ENCODE results near the gene ARHGAP15.

The ARHGAP15 gene

DNA sequence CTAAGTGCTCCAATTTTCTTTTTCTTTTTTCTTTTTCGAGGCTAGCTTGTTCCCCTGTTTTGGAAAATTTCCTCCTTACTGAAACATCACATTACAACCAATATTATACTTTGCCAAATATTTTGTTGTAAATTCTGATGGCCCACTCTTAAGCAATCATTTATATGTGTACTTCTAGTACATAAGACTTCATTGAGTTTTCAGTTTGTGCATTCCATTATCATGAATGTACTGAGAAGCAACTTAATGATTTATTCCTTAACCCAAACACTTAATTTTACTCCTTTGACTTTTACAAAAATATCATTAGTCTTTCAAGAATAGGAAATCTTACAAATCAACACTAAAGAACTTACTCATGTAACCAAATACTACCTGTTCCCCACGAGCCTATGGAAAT is 242.4 kb downstream of the ARHGAP15 start:
- Histone ChIP-seq H3K9me3 (no peaks in the 10 kb centered on the region), H4K20me1 (no peaks in the 10 kb centered on the region), H3K4me2 (no peak overlapping the region), H3K27ac (no peak overlapping the region), H3K27me3 (no peaks in the 10 kb centered on the region), H3K4me1 (no peaks in the 10 kb centered on the region), H3K9ac (no peak overlapping the region), H3K4me3 (no peak overlapping the region), H3K36me3 (no peaks in the 10 kb centered on the region)
- no peak for TF ChIP-seq Cebpa-rat (IDR thresholded peaks at IDR 0.05)

GRCh38 chr2:143375384-143375880 is 246.2 kb downstream of the ARHGAP15 start:
- H4K20me1 ChIP-seq, result no peaks in the 10 kb centered on the region
- H3K27me3 ChIP-seq, result no peaks in the 10 kb centered on the region
- no peak overlapping the region for H3K4me2 ChIP-seq
- no peaks in the 10 kb centered on the region for H3K4me1 ChIP-seq
- H3K36me3 ChIP-seq, result no peaks in the 10 kb centered on the region
- H3K4me3 ChIP-seq, result no peak overlapping the region
- no peak for TF ChIP-seq Cebpa-rat (IDR thresholded peaks at IDR 0.05)
- no peaks in the 10 kb centered on the region for H3K9me3 ChIP-seq
- no peak overlapping the region for H3K27ac ChIP-seq
- H3K9ac ChIP-seq, result no peak overlapping the region

DNA sequence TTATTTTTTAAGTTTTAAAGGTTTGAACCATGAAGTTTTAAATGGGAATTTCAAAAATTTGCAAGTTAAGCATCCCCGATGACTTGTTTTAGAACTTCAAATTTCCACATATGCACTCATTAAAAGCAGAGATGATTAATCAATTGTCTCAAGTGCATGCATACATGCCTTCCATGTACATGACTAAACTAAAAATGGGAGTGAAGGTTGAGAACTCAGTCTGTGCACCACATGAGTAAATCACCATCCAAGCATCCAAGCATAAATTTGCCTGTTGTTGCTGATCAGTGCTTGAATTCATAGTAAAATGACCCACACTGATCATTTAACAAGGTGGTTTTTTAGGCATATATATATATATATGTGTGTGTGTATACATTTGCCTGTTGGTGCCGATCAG is 249.8 kb downstream of the ARHGAP15 start:
- Histone ChIP-seq H3K27me3 (no peaks in the 10 kb centered on the region), H3K4me2 (no peak overlapping the region), H3K27ac (no peak overlapping the region), H3K9me3 (no peaks in the 10 kb centered on the region), H4K20me1 (no peaks in the 10 kb centered on the region), H3K9ac (no peak overlapping the region), H3K4me1 (no peaks in the 10 kb centered on the region; the same call in 1 of the 2 replicates), H3K4me3 (no peak overlapping the region), H3K36me3 (no peaks in the 10 kb centered on the region)
- TF ChIP-seq Cebpa-rat (IDR thresholded peaks at IDR 0.05), result no peak

DNA sequence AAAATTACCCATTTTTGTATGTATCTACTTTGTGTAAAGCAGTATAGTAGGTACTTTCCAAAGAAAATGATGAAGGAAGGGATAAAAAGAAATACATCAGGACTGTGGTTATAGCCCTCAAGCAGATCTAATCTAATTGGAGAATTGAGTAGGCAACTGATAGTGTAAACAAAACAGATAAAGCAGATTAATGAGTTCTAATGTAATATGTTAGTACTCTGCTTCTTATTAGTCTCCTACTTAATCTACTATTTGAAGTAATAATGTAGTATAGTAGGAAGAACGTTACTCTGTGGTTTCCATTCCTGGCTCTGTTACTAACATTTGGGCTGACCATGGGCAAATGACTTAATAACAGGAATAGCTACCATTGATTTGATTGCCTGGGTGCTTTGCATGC is 250.7 kb downstream of the ARHGAP15 start:
- Histone ChIP-seq H3K9ac (no peak overlapping the region), H3K4me1 (no peaks in the 10 kb centered on the region; the same call in 1 of the 2 replicates), H3K9me3 (no peaks in the 10 kb centered on the region), H3K4me2 (no peak overlapping the region), H4K20me1 (no peaks in the 10 kb centered on the region), H3K27me3 (no peaks in the 10 kb centered on the region), H3K4me3 (no peak overlapping the region), H3K27ac (no peak overlapping the region), H3K36me3 (no peaks in the 10 kb centered on the region)
- TF ChIP-seq Cebpa-rat (IDR thresholded peaks at IDR 0.05), result no peak

GRCh38 chr2:143382573-143382972 is 253.4 kb downstream of the ARHGAP15 start:
- H3K4me3 ChIP-seq, result no peak overlapping the region
- no peak overlapping the region for H3K9ac ChIP-seq
- H4K20me1 ChIP-seq, result no peaks in the 10 kb centered on the region
- H3K27me3 ChIP-seq, result no peaks in the 10 kb centered on the region
- H3K4me2 ChIP-seq, result no peak overlapping the region
- no peak overlapping the region for H3K27ac ChIP-seq
- H3K36me3 ChIP-seq, result no peaks in the 10 kb centered on the region
- H3K4me1 ChIP-seq, result no peaks in the 10 kb centered on the region; the same call in 1 of the 2 replicates
- TF ChIP-seq Cebpa-rat (IDR thresholded peaks at IDR 0.05), result no peak
- H3K9me3 ChIP-seq, result no peaks in the 10 kb centered on the region

DNA sequence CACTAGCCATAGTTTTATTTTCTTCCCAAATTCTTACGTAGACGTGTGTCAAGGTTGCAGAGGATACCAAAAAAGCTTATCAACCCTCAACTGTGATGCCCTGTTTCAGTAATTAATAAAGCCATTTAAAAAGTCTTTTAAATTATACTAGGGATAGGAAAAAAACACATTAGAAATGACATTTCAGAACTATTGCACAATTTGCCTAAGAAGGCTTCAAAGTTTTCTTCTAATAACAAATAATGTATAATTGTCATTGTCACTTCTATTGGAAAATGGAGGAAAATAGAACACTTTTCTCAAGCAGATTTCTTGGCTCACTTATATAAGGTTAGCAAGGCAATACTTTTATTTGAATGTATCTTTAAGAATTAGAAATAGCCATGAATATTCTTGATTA is 253.8 kb downstream of the ARHGAP15 start:
- Histone ChIP-seq H3K9me3 (no peaks in the 10 kb centered on the region), H3K4me3 (no peak overlapping the region), H3K9ac (no peak overlapping the region), H3K4me1 (no peaks in the 10 kb centered on the region; the same call in 1 of the 2 replicates), H3K36me3 (no peaks in the 10 kb centered on the region), H4K20me1 (no peaks in the 10 kb centered on the region), H3K27ac (no peak overlapping the region), H3K4me2 (no peak overlapping the region), H3K27me3 (no peaks in the 10 kb centered on the region)
- TF ChIP-seq Cebpa-rat (IDR thresholded peaks at IDR 0.05), result no peak

DNA sequence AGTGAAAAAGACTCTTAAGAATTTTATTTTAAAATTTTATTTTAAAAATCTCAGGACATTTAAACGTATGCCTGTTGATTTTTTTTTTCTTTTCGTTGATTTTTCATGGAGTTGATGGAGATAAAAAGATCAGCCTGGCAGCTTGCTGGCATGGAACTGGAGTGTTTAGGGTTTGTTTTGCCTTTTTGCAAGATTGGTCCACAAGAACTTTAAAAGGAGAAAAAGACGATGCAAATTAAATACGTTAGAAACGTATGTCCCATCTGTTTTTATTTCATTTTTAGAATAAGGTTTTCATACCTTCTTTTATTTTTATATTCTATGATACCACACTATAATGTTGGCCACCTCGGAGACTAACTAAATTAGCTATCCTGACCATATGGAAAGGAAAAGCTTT is 254.9 kb downstream of the ARHGAP15 start:
- no peak overlapping the region for H3K27ac ChIP-seq
- H4K20me1 ChIP-seq, result no peaks in the 10 kb centered on the region
- H3K9me3 ChIP-seq, result no peaks in the 10 kb centered on the region
- H3K4me1 ChIP-seq, result no peaks in the 10 kb centered on the region; the same call in 1 of the 2 replicates
- no peak overlapping the region for H3K4me3 ChIP-seq
- no peaks in the 10 kb centered on the region for H3K27me3 ChIP-seq
- H3K36me3 ChIP-seq, result no peaks in the 10 kb centered on the region
- no peak overlapping the region for H3K9ac ChIP-seq
- no peak for TF ChIP-seq Cebpa-rat (IDR thresholded peaks at IDR 0.05)
- H3K4me2 ChIP-seq, result no peak overlapping the region

DNA sequence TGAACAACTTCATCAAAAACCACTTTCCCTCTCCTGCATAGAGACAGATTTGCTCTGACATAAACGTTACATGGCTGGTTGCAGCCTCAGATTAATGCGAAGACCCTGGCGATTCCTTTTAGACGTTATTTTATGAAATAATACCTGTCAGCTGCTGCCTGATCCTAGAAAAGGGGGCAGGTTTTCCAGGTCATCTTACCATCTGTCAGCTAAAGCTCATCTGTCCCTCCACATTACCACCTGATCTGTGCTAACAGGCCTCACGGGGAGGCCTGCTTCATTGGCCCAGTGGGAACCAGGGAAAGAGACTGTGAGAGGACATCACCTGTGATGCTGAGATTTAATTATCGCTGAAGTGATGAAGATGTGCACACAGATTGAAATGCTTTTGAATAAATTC is 261.0 kb downstream of the ARHGAP15 start:
- no peaks in the 10 kb centered on the region for H3K36me3 ChIP-seq
- H3K9me3 ChIP-seq, result no peaks in the 10 kb centered on the region
- no peak overlapping the region for H3K4me2 ChIP-seq
- no peak overlapping the region for H3K9ac ChIP-seq
- H3K27me3 ChIP-seq, result no peaks in the 10 kb centered on the region
- no peak overlapping the region for H3K4me3 ChIP-seq
- no peaks in the 10 kb centered on the region for H3K4me1 ChIP-seq
- no peak for TF ChIP-seq Cebpa-rat (IDR thresholded peaks at IDR 0.05)
- no peaks in the 10 kb centered on the region for H4K20me1 ChIP-seq
- H3K27ac ChIP-seq, result no peak overlapping the region

GRCh38 chr2:143392358-143392757 is 263.1 kb downstream of the ARHGAP15 start:
- no peak for TF ChIP-seq Cebpa-rat (IDR thresholded peaks at IDR 0.05)
- Histone ChIP-seq H3K4me2 (no peak overlapping the region), H3K4me1 (no peaks in the 10 kb centered on the region), H3K36me3 (no peaks in the 10 kb centered on the region), H3K9ac (no peak overlapping the region), H3K4me3 (no peak overlapping the region), H3K27ac (no peak overlapping the region), H3K27me3 (no peaks in the 10 kb centered on the region), H3K9me3 (no peaks in the 10 kb centered on the region), H4K20me1 (0 out of 2 replicates have a peak, but pooled peaks cover 6% of the 10 kb centered on the region)

- Histone ChIP-seq H3K27me3 (no peaks in the 10 kb centered on the region), H3K9me3 (no peaks in the 10 kb centered on the region), H3K4me1 (no peaks in the 10 kb centered on the region), H3K27ac (no peak overlapping the region), H3K9ac (no peak overlapping the region), H3K36me3 (no peaks in the 10 kb centered on the region), H4K20me1 (0 out of 2 replicates have a peak, but pooled peaks cover 6% of the 10 kb centered on the region), H3K4me3 (no peak overlapping the region), H3K4me2 (no peak overlapping the region)
- no peak for TF ChIP-seq Cebpa-rat (IDR thresholded peaks at IDR 0.05)
These were observed 264.8 kb downstream of the ARHGAP15 start for GRCh38 chr2:143394062-143394461.

Measured in BLaER1 (cell line).